ENCODE measurements around the gene RPL12. TPM values are rescaled to one million over a fixed set of nuclear protein-coding genes. Genes with fewer than 3 reads are reported as not detected.

The RPL12 gene
- total and polyA plus RNA-seq, 8 donors: 902 to 2,099 (median 1,833) TPM

DNA sequence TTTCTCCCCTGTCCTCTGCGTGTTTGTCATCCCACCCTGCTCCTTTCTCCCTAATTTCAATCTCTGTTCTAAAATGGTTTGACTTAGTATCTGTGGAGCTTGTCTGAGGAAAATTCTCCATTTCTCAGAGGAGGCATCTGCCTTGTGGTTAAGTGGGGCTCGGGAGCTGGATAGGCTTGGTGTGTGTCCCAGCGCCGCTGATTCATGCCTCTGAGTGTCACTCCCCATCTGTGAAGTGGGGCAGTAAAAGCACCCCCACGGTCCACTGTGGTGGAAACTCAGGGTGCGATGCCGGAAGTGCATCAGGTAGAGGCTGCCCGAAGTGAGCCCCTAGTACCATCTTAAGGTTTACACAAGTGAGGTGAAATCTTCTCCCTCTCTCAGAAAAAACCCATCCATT is 37.7 kb upstream of the RPL12 start:
- no peaks in the 10 kb centered on the region for H3K27me3 ChIP-seq
- no peaks in the 10 kb centered on the region for H3K9me3 ChIP-seq
- intact Hi-C loops (cut with DNase I): no loop called here
- TF ChIP-seq, protein P1, sequence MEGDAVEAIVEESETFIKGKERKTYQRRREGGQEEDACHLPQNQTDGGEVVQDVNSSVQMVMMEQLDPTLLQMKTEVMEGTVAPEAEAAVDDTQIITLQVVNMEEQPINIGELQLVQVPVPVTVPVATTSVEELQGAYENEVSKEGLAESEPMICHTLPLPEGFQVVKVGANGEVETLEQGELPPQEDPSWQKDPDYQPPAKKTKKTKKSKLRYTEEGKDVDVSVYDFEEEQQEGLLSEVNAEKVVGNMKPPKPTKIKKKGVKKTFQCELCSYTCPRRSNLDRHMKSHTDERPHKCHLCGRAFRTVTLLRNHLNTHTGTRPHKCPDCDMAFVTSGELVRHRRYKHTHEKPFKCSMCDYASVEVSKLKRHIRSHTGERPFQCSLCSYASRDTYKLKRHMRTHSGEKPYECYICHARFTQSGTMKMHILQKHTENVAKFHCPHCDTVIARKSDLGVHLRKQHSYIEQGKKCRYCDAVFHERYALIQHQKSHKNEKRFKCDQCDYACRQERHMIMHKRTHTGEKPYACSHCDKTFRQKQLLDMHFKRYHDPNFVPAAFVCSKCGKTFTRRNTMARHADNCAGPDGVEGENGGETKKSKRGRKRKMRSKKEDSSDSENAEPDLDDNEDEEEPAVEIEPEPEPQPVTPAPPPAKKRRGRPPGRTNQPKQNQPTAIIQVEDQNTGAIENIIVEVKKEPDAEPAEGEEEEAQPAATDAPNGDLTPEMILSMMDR (IDR thresholded peaks at IDR 0.05): no peak
- DNase-seq (no peak), ATAC-seq (no peak)
- H3K4me3 ChIP-seq: no peak overlapping the region
- H3K27ac ChIP-seq: no peak overlapping the region
- peaks cover 0 to 99% of the 10 kb centered on the region in 2 donors for H3K36me3 ChIP-seq
- no peaks in the 10 kb centered on the region for H3K4me1 ChIP-seq

DNA sequence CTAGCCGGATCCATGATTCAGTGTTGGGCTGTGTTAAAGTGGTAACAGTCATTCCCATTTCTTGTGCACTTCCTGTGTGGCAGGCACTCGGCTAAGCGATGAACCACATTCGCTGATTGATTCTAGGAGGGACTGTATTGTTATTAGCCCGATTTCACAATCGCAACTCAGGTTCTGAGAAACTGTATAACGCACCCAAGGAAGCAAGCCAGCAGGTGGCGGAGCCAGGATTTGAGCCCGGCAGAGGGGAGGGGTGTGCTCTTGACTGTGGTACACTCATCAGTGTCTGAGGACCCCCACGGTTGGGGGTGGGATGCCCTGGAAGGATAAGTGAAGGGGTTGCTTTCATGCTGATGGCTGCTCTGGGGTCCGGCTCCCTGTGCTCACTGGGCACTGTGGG is 34.8 kb upstream of the RPL12 start:
- TF ChIP-seq, protein P1 (IDR thresholded peaks at IDR 0.05): no peak
- Histone ChIP-seq H3K4me3 (no peak overlapping the region), H3K9me3 (no peaks in the 10 kb centered on the region), H3K36me3 (peaks cover 0 to 97% of the 10 kb centered on the region in 2 donors), H3K27me3 (no peaks in the 10 kb centered on the region), H3K27ac (no peak overlapping the region), H3K4me1 (no peaks in the 10 kb centered on the region)
- intact Hi-C loops (cut with DNase I): no loop called here
- no peak for DNase-seq
- no peak for ATAC-seq

DNA sequence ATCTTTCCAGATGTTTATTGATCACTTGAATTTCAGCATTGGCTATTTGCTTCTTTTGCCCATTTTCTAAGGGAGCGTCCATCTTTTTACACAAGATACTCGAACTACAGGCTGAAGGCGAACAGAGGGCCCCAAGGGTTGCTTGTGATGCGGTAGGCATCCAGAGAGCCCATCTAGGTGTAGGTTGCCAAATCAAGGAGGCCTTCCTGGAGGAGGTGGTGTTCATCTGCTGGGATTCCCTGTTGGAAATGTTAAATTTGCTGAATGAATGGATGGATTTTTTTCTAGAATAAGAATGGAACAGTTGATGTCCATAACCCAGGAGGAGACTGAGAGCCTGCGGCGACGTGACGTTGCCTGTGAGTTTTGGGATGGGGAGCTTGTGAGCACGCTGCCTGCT is 31.5 kb upstream of the RPL12 start:
- H3K4me3 ChIP-seq: no peak overlapping the region
- intact Hi-C loops (cut with DNase I): no loop called here
- H3K27ac ChIP-seq: no peak overlapping the region
- no peak for ATAC-seq
- TF ChIP-seq, protein P1 (IDR thresholded peaks at IDR 0.05): no peak
- no peaks in the 10 kb centered on the region for H3K9me3 ChIP-seq
- H3K36me3 ChIP-seq: peaks cover 0 to 95% of the 10 kb centered on the region in 2 donors
- H3K27me3 ChIP-seq: no peaks in the 10 kb centered on the region
- H3K4me1 ChIP-seq: no peaks in the 10 kb centered on the region
- no peak for DNase-seq

DNA sequence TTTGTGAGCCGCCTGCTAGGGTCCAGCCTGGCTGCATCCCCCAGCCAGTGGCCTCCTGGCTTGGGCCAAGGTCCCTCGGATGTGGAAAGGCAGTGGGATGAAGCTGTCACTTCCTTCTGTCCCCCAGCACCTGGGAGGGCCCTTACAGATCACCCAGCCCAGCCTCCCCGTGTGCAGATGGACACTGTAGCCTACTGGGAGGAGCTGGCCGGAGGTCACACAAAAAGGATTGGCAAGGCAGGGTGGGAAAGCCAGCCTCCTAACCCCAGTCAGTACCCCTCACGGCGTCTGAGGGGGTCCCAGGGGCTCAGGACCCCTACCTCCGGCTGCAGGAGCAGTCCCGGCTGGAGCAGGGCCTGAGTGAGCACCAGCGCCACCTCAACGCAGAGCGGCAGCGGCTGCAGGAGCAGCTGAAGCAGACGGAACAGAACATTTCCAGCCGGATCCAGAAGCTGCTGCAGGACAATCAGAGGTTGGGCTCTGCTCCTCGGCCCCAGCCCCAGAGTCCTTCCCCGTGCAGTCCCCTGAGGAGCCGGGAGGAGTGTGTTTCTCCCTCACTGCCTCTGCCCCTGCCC is 28.4 kb upstream of the RPL12 start:
- Histone ChIP-seq H3K27ac (no peak overlapping the region), H3K4me1 (no peaks in the 10 kb centered on the region), H3K4me3 (no peak overlapping the region), H3K9me3 (no peaks in the 10 kb centered on the region), H3K27me3 (no peaks in the 10 kb centered on the region), H3K36me3 (peaks cover 0 to 94% of the 10 kb centered on the region in 2 donors)
- TF ChIP-seq, protein P1 (IDR thresholded peaks at IDR 0.05): no peak
- ATAC-seq (no peak), DNase-seq (no peak)
- intact Hi-C loops (cut with DNase I): no loop called here

DNA sequence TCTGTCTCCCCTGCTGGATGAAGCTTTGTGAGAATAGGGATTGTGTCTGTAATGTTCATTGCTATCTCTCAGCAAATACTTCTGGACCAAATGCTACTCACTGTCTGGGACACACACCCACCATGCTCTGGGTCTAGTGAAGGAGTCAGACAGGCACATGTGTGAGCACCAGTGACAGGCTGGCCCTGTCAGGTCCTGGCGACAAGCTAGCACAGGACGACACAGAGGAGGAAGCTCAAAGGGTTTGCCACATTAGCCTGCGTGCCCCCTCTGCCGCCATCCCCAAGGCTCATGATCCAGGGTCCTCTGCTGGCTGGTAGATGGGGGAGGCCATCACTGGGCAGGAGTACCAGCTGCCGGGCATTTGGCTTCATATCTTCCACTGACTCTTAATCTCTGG is 23.4 kb upstream of the RPL12 start:
- Histone ChIP-seq H3K4me1 (no peaks in the 10 kb centered on the region), H3K27ac (no peak overlapping the region), H3K36me3 (peaks cover 0 to 85% of the 10 kb centered on the region in 2 donors), H3K4me3 (no peak overlapping the region), H3K27me3 (no peaks in the 10 kb centered on the region), H3K9me3 (no peaks in the 10 kb centered on the region)
- DNase-seq (no peak), ATAC-seq (no peak)
- intact Hi-C loops (cut with DNase I): no loop called here
- TF ChIP-seq, protein P1 (IDR thresholded peaks at IDR 0.05): no peak
